Suppressor macrophage (primary cell): ENCODE measurements around the gene TMPRSS11A.
A peak's percentile ranks its signal among the peaks of the same experiment; 100 is the strongest.

ENCODE experiments used
- DNase-seq, 4 experiments: peaks; one replicate each; pipeline ENCODE4 v3.0.0-alpha.2; 2020 to 2022
- total RNA-seq, 17 experiments: gene quantifications; one replicate each; lab custom pipeline; 2026; ENCODE audit warnings: mixed read lengths in 6 of 17, inconsistent platforms in 3 of 17; lab: John Stamatoyannopoulos, UW

TMPRSS11A gene, protein sequence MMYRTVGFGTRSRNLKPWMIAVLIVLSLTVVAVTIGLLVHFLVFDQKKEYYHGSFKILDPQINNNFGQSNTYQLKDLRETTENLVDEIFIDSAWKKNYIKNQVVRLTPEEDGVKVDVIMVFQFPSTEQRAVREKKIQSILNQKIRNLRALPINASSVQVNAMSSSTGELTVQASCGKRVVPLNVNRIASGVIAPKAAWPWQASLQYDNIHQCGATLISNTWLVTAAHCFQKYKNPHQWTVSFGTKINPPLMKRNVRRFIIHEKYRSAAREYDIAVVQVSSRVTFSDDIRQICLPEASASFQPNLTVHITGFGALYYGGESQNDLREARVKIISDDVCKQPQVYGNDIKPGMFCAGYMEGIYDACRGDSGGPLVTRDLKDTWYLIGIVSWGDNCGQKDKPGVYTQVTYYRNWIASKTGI
- total RNA-seq, result 0 to 2.3 (median 0) reads per million in 17 experiments

DNA sequence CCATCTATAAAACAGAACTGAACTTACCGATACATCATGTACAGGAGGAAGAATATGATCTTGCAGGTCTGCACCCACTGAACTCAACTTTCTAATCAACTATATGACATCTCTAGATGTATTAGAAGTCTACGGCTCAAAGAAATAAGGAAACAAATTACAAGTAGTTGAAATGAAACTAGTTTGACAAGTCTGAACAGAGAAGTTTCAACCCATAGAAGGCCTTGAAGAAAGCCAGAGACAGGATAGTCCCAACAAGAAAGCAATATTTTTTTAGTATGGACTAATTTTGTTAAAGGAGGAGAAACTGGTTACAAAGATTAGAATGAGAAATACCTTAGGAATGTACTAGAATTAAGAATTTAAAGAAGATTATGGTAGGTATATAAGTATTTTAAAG is at the start of gene TMPRSS11A:
TMPRSS11A (minus strand) TSS at position 138 of the 400 bp plus-strand sequence; CDS start at position 38, 100 bp downstream.
- no peak for DNase-seq

DNA sequence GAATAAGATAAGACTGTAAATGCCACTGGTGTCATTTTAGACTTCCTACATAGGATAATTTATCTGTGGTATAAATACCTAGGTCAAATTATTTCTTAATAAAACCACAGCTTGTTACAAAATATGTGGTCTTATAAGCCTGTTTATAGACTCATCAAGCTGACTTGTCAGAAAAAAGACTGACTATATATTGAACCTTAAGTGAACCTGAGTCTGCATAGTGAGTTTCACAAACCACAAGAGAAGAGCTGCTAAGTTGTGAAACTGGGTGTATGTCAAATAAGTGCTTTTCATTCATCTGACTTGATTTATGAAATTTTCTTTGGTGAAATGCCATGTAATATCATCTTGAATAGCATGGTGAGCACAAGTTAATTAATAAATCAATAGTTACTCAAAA is 48.4 kb upstream of the TMPRSS11A start:
- DNase-seq, result no peak

DNA sequence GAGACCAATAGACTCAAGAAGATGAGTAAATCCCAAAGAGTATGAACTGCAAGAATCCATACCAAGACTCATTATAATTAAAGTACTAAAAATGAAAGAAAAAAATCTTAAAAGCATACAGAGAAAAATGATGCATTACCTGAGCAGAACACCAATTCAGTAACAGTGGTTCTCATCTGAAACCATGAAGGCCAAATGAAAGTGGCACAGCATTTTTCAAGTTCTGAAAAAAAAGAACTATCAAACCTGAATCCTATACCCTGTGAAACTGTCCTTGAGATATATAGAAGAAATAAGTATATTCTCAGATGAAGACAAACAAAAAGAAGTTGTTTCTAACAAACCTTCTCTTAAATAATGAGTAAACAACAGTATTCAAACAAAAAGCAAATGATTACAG is 39.6 kb upstream of the TMPRSS11A start:
- DNase-seq, result no peak

DNA sequence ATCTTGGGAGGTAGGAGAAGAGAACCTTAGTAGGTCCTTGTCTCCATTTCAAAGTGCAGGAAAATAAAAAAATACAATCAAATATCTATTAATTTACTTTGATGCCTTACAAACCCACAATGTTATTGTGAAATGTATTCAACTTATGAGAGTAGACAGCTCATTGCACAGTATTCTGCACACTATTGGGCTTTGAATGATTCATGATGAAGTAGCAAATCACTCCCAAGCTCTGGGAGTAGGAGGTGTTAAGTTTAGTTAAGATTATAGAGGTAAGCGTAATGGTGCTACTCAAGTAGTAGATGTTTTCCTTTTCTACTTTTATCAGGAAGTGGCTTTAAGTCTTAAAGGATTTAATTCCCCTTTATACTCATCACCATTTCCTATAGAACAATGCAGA is 32.8 kb upstream of the TMPRSS11A start:
- no peak for DNase-seq

DNA sequence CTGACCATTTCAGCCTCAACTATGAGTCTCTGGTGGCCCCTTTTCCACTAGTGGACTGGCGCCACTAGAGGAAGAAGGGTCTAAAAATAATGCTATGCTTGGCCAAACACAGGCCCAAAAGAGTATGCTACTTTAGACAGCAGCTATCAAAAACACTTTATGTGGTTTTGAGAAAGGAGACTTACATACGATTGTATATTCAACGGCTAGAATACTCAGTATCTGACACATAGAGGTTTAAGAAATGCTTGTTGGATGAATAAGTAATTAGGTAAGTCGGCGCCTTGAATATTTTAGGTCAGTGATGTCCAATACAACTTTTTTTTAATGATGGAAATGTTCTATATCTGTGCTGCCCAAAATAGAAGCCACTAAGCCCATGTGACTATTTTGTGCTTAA is 25.7 kb upstream of the TMPRSS11A start:
- DNase-seq, result no peak

DNA sequence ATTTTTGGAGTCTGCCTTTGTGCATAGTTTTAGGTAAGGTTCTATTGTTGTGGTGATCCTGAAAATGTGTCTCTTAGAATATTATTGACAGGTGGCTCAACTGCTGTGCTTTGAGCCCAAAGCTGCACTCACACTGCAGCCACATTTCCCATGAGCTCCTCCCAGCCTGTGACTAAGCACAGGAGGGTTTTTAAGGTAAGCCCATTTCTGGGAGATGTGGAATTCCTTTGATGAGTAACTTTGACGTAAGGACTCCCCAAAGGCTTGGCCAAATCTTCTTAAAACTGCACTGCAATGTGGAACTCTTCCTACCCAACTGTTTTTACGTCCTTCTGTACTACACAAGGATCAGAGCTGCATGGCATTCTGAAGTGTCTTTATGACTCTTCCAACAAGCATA is 20.0 kb upstream of the TMPRSS11A start:
- DNase-seq, result no peak

- no peak for DNase-seq
Observed at GRCh38 chr4:67980512-67980911, 17.2 kb upstream of the TMPRSS11A start.

DNA sequence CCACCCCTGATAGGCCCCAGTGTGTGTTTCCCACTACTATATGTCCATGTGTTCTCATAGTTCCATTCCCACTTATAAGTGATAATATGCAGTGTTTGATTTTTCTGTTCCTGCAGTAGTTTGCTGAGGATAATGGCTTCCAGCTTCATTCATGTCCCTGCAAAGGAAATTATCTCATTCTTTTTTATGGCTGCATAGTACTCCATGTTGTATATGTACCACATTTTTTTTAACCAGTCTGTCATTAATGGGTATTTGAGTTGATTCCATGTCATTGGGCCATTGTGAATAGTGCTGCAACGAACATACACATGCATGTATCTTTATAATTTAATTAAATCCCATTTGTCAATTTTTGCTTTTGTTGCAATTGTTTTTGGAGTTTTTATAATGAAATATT is 10.3 kb upstream of the TMPRSS11A start:
- DNase-seq, result no peak

GRCh38 chr4:67954890-67955289 is 8.4 kb downstream of the TMPRSS11A start:
- DNase-seq, result no peak

- no peak for DNase-seq
Observed at GRCh38 chr4:67941074-67941473, 22.2 kb downstream of the TMPRSS11A start.

DNA sequence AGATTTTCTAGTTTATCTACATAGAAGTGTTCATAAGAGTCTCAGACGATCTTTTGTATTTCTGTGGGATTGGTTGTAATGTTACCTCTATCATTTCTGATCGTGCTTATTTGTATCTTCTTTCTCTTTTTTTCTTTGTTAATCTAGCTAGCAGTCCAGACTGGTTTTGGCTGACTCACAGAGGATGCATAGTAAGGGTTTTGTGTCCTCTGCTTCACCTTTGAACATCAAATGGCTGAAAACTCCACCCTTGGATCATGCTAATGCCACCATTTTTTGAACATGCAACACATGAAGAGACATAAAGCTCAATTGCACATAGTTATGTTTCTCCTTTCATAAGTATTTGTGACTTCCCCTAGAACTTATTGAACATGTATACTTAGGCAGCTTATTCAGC is 22.8 kb downstream of the TMPRSS11A start:
- DNase-seq, result no peak

DNA sequence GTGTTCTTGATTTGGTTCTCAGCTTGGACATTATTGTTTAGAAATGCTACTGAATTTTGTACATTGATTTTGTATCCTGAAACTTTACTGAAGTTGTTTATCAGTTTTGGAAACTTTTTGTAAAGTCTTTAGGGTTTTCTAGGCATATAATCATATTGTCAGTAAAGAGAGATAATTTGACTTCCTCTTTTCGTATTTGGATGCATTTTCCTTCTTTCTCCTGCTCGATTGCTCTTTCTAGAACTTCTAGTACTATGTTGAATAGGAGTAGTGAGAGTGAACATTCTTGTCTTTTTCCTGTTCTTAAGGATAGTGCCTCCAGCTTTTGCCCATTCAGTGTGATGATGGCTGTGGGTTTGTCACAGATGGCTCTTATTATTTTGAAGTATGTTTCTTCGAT is 24.1 kb downstream of the TMPRSS11A start:
- DNase-seq, result no peak

DNA sequence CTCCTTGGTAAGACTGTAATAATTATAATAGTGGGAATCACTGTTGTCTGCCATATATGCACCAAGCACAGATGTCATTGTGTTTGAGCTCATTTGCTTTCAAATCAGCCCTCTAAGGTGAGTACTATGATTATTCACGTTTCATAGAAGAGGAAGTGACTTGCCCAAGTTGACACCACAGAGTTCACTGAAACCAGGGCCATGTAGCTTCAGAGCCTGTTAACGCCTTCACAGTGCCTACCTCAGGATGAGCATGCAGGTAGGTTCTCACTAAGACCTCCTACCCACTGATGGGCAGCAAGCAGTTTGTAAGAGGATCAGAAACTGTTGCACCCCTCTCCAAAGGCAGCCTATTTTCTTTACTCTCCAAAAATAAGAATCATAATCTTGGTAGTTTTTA is 27.4 kb downstream of the TMPRSS11A start:
- no peak for DNase-seq

GRCh38 chr4:67934628-67935027 is 28.7 kb downstream of the TMPRSS11A start:
- DNase-seq, result no peak

- no peak for DNase-seq
Observed at GRCh38 chr4:67933755-67934154, 29.5 kb downstream of the TMPRSS11A start.

DNA sequence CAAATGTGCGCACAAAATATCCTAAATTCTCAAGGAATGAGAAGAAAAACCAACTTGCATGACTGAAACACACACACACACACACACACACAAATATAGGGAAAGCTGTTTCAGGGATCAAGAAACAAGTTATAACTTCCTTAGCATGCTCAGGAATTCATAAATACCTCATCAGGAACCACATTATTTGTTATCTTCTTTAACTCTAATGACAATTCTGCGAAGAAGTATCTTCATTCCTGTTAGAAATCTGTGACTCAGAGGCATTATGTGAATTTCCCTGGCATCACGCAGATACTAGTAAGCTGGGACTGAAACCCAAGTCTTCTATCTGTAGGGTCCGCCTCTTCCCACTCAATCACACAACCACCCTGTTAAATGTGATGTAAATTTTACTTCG is 30.3 kb downstream of the TMPRSS11A start:
- DNase-seq, result no peak

- DNase-seq, result no peak
Observed at GRCh38 chr4:67931256-67931655, 32.0 kb downstream of the TMPRSS11A start.

GRCh38 chr4:67929426-67929825 is 33.9 kb downstream of the TMPRSS11A start:
- no peak for DNase-seq

DNA sequence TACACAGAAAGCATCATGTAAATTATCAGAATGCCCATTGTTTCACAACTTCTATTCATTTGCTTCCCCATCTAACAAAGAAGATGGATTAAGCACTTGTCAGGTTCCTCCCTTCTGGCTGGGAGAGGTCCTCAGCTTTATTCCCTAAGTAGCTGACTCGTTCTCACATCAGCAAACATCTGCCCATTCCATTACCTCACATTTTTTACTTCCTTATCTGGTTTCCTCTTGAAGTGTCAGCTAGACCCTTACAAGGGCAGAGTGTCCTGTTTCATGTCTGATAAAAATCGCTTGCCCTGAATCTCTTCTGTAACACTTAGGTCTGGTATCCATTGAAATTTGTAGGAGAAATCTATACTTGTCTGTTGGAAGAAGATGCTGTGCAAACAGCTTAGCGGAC is 34.7 kb downstream of the TMPRSS11A start:
- DNase-seq, result peak; percentile 14 to 47 (median 26)

DNA sequence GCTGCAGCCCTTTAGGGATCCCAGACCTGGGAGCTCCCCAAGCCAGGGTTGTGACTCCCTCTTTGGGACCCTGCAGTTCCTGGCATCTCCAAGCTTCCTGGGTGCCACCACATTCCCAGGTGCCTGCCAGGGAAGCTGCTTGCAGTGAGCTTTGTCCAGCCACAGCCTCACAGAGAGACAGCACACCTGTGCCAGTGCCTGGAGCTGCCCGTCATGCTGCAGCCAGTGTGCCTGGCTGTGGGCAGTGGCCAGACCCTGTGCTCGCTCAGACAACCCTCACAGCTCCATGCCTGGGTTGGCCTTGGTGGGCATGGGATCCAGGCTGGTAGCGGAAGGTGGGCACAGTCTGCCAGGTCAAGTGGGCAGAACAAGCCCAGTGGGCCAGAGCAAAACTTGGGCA is 36.0 kb downstream of the TMPRSS11A start:
- DNase-seq, result no peak

- no peak for DNase-seq
Observed at GRCh38 chr4:67926485-67926884, 36.8 kb downstream of the TMPRSS11A start.

DNA sequence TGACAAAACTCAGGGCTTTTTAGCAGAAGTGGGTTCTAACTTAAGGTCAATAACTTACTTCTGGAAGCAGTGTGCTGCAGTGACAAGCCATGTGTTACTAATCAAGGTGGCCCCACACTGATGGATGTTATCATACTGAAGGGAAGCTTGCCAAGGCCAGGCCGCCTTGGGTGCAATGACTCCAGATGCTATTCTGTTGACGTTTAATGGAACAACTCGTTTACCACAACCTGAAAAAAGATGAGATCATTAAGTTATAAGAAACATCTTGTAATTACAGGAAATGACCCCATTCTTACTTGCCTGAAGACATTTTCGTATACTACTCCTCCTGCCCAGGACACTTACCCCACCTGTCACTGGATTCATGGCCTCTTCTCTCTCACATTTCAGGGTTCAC is 40.6 kb downstream of the TMPRSS11A start:
- no peak for DNase-seq

DNA sequence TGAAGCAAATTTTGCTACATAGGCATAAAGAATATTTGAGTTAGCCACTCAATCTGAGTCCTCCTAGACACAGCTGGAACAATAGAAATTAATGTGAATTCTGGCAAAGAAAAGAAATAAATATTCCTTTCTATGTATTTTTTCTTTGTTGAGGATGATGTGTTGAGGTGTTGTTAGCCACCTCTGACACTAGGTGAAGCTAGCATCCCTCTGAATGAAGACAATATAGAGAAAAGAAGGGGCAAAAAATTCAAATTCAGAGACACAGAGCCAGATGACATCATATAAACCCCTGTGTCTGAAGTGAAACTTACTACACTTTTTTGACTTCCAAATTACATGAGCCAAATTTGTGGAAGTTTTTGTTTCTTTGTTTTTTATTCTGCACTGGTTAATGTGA is 44.9 kb downstream of the TMPRSS11A start:
- no peak for DNase-seq

GRCh38 chr4:67915400-67915966 is 47.8 kb downstream of the TMPRSS11A start:
- no peak for DNase-seq
